ENCODE results near the gene COLQ. TPM values are rescaled to one million over a fixed set of nuclear protein-coding genes. Genes with fewer than 3 reads are reported as not detected.

COLQ gene
- total RNA-seq, 1 donor from 2014 or later = 0.65 TPM

DNA sequence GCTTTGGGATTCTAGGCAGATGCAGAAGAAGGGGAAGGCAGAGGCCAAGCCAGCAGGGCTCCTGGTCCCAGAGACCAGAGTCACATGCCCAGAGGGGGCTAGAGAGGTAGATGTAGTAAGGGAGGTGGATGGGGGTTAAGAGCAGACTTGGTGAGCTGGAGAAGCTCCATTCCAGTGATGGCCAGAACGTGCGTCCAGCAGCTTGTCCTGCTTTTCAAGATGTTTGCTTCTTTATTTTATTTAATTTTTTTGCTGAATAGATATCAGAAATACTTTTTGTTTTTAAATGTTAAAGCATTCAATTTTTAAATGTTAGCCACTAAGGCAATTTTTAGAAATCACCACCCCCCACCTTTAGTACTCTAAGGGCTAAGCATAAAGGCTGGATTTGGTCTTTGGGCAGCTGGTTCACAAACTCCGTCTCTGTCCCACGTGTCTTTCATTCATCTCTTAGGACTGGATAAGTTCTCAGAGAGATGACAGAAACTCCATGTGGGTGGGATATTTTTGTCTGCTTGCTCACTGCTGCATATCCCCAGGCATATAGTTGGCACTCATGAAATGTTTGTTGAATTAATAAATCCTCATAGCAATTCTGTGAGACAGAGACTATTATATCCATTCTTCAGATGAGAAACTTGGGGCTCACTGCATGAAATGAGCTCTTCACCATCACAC, 6.7 kb downstream of the COLQ start:
- no peak overlapping the region for H3K4me3 Mint-ChIP-seq
- H3K4me1 Mint-ChIP-seq (ENCODE audit: low read depth) = peaks cover 14% of the 10 kb centered on the region
- DNase-seq (ENCODE audit: low spot score) = no peak
- intact Hi-C loops (cut with micrococcal nuclease) = loop anchor here (2.0 kb wide), 1 partner anchor 14 kb away; no protein-coding TSS in a partner anchor
- H3K27ac Mint-ChIP-seq = no peak overlapping the region
- H3K36me3 Mint-ChIP-seq (ENCODE audit: low read depth) = no peaks in the 10 kb centered on the region
- no peaks in the 10 kb centered on the region for H3K9me3 Mint-ChIP-seq
- H3K27me3 Mint-ChIP-seq (ENCODE audit: insufficient read depth) = peaks cover 12% of the 10 kb centered on the region

- DNase-seq (ENCODE audit: low spot score) = no peak
- Mint-ChIP-seq H3K36me3 (ENCODE audit: low read depth) (no peaks in the 10 kb centered on the region), H3K9me3 (no peaks in the 10 kb centered on the region), H3K4me3 (no peak overlapping the region), H3K27me3 (ENCODE audit: insufficient read depth) (peaks cover 12% of the 10 kb centered on the region), H3K27ac (no peak overlapping the region), H3K4me1 (ENCODE audit: low read depth) (peaks cover 8% of the 10 kb centered on the region)
- intact Hi-C loops (cut with micrococcal nuclease) = loop anchor here (2.0 kb wide), 1 partner anchor 15 kb away; no protein-coding TSS in a partner anchor
Observed at GRCh38 chr3:15513810-15514662, 7.5 kb downstream of the COLQ start.

GRCh38 chr3:15513116-15513515, 8.4 kb downstream of the COLQ start:
- Mint-ChIP-seq H3K9me3 (no peaks in the 10 kb centered on the region), H3K27ac (no peak overlapping the region), H3K4me1 (ENCODE audit: low read depth) (peaks cover 8% of the 10 kb centered on the region), H3K36me3 (ENCODE audit: low read depth) (no peaks in the 10 kb centered on the region), H3K4me3 (no peak overlapping the region), H3K27me3 (ENCODE audit: insufficient read depth) (peaks cover 12% of the 10 kb centered on the region)
- intact Hi-C loops (cut with micrococcal nuclease) = no loop called here
- no peak for DNase-seq (ENCODE audit: low spot score)

- H3K27ac Mint-ChIP-seq = no peak overlapping the region
- no peak overlapping the region for H3K4me3 Mint-ChIP-seq
- intact Hi-C loops (cut with micrococcal nuclease) = no loop called here
- no peaks in the 10 kb centered on the region for H3K36me3 Mint-ChIP-seq (ENCODE audit: low read depth)
- peaks cover 8% of the 10 kb centered on the region for H3K4me1 Mint-ChIP-seq (ENCODE audit: low read depth)
- DNase-seq (ENCODE audit: low spot score) = no peak
- peaks cover 12% of the 10 kb centered on the region for H3K27me3 Mint-ChIP-seq (ENCODE audit: insufficient read depth)
- no peaks in the 10 kb centered on the region for H3K9me3 Mint-ChIP-seq
Observed at GRCh38 chr3:15512166-15512565, 9.3 kb downstream of the COLQ start.

- Mint-ChIP-seq H3K36me3 (ENCODE audit: low read depth) (peaks cover 2% of the 10 kb centered on the region), H3K4me1 (ENCODE audit: low read depth) (peaks cover 8% of the 10 kb centered on the region), H3K9me3 (no peaks in the 10 kb centered on the region)
Observed at GRCh38 chr3:15511156-15511555, 10.3 kb downstream of the COLQ start.

GRCh38 chr3:15510493-15510892, 11.0 kb downstream of the COLQ start:
- no peak overlapping the region for H3K27ac Mint-ChIP-seq
- peaks cover 12% of the 10 kb centered on the region for H3K27me3 Mint-ChIP-seq (ENCODE audit: insufficient read depth)
- intact Hi-C loops (cut with micrococcal nuclease) = no loop called here
- H3K4me3 Mint-ChIP-seq = no peak overlapping the region
- peaks cover 8% of the 10 kb centered on the region for H3K4me1 Mint-ChIP-seq (ENCODE audit: low read depth)
- DNase-seq (ENCODE audit: low spot score) = no peak
- H3K9me3 Mint-ChIP-seq = no peaks in the 10 kb centered on the region
- H3K36me3 Mint-ChIP-seq (ENCODE audit: low read depth) = peaks cover 2% of the 10 kb centered on the region

More at GRCh38 chr3:15511156-15511555, 10.3 kb downstream of the COLQ start:
- Mint-ChIP-seq H3K27ac (no peak overlapping the region), H3K4me3 (no peak overlapping the region), H3K27me3 (ENCODE audit: insufficient read depth) (peaks cover 12% of the 10 kb centered on the region)
- no peak for DNase-seq (ENCODE audit: low spot score)
- intact Hi-C loops (cut with micrococcal nuclease) = no loop called here

DNA sequence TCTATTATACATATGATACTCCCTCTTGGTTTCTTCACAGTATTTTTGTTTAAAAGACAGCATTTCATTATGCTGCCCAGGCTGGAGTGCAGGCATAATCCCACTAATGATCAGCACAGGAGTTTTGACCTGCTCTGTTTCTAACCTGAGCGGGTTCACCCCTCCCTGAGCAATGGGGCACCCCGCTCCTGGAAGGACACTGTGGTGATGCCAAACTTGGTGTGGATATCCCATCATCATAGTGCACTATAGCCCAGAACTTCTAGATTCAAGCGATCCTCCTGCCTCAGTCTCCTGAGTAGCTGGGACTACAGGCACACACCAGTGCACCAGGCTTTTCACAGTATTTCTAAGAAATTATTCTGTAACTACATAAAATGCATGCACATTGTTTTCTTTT, 14.9 kb downstream of the COLQ start:
- no peak overlapping the region for H3K4me3 Mint-ChIP-seq
- no peak overlapping the region for H3K27ac Mint-ChIP-seq
- peaks cover 2% of the 10 kb centered on the region for H3K36me3 Mint-ChIP-seq (ENCODE audit: low read depth)
- DNase-seq (ENCODE audit: low spot score) = no peak
- no peaks in the 10 kb centered on the region for H3K9me3 Mint-ChIP-seq
- H3K4me1 Mint-ChIP-seq (ENCODE audit: low read depth) = peaks cover 6% of the 10 kb centered on the region
- intact Hi-C loops (cut with micrococcal nuclease) = no loop called here
- H3K27me3 Mint-ChIP-seq (ENCODE audit: insufficient read depth) = no peaks in the 10 kb centered on the region

DNA sequence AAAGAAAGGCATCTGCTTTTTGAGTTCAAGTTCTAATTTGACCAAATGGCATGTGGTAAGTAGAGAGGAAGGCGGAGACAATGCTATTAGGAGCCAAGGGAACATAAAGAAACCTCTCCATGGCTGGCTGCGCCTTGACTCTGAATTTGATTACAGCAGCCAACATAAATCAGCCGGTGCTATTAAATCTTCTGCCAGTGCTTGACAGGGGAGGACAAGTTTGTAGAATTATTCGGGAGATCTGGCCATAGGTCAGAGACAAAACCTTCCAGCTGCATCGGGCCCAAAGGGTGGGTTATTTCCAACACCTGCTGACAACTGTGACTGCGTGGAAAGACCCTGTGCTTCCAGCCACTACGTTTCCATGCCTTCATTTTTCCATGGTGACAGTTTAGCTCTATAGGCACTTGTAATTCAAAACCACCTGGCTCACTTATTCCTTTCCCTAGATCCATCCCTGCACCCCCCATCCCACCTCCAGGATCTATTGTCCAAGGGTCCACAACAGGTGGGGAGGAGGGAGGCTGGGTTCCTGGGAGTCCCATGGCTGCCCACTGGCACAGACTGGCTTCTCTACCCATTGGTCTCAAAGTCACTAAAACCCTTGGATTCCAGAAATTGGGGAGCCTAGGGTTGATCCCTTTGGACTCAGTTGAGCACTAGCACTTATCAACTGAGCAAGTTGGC, 15.9 kb downstream of the COLQ start:
- intact Hi-C loops (cut with micrococcal nuclease) = no loop called here
- Mint-ChIP-seq H3K4me1 (ENCODE audit: low read depth) (peaks cover 8% of the 10 kb centered on the region), H3K9me3 (no peaks in the 10 kb centered on the region), H3K36me3 (ENCODE audit: low read depth) (peaks cover 2% of the 10 kb centered on the region), H3K4me3 (no peak overlapping the region), H3K27ac (no peak overlapping the region), H3K27me3 (ENCODE audit: insufficient read depth) (no peaks in the 10 kb centered on the region)
- DNase-seq (ENCODE audit: low spot score) = no peak

DNA sequence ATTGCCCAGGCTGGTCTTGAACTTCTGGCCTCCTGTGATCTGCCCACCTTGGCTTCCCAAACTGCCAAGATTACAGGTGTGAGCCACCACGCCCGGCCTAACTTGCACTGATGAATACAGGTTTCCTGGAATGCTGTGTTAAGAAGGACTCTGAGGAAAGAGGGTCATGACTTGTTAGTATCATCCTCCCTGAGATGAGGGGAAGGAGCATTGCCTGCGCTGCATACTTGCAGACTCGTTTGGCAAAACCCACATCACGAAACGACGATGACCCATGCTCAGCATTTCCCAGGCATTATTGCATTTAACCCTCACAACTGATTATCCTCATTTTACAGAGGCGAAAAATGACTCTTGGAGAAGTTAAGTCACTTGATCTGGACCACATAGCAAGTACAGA, 18.9 kb downstream of the COLQ start:
- intact Hi-C loops (cut with micrococcal nuclease) = loop anchor here (5.0 kb wide), 1 partner anchor 295 kb away; the partner anchor contains the start of gene ANKRD28
- Mint-ChIP-seq H3K27ac (no peak overlapping the region), H3K4me3 (no peak overlapping the region), H3K27me3 (ENCODE audit: insufficient read depth) (no peaks in the 10 kb centered on the region), H3K4me1 (ENCODE audit: low read depth) (peaks cover 26% of the 10 kb centered on the region), H3K36me3 (ENCODE audit: low read depth) (peaks cover 2% of the 10 kb centered on the region), H3K9me3 (no peaks in the 10 kb centered on the region)
- no peak for DNase-seq (ENCODE audit: low spot score)

DNA sequence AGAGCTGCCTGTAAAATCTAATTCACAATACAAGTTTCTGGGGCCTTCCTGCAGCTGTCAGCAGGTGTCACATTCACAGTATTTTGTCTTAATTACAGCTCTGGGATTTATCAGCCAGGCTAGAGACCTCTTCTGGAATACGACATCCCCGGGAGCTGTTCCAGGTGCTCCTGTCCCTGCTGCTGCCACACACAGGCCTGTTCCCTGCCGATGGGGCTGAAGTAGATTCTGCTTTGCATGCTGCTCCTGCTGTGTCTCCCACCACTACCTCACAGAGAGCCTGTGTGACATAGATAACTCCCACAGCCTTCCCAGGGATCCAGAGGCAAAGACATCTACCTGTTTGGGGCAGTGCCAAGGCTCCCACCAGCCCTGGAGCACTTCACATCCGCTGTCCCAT, 20.4 kb downstream of the COLQ start:
- H3K27me3 Mint-ChIP-seq (ENCODE audit: insufficient read depth) = no peaks in the 10 kb centered on the region
- no peak overlapping the region for H3K27ac Mint-ChIP-seq
- H3K4me3 Mint-ChIP-seq = no peak overlapping the region
- intact Hi-C loops (cut with micrococcal nuclease) = loop anchor here (2.0 to 5.0 kb wide), 2 partner anchors 190 to 296 kb away; partner anchors contain the start of gene ANKRD28
- H3K36me3 Mint-ChIP-seq (ENCODE audit: low read depth) = no peaks in the 10 kb centered on the region
- peaks cover 38% of the 10 kb centered on the region for H3K4me1 Mint-ChIP-seq (ENCODE audit: low read depth)
- DNase-seq (ENCODE audit: low spot score) = no peak
- no peaks in the 10 kb centered on the region for H3K9me3 Mint-ChIP-seq

- H3K4me1 Mint-ChIP-seq (ENCODE audit: low read depth) = peaks cover 38% of the 10 kb centered on the region
- no peak overlapping the region for H3K4me3 Mint-ChIP-seq
- DNase-seq (ENCODE audit: low spot score) = no peak
- no peaks in the 10 kb centered on the region for H3K36me3 Mint-ChIP-seq (ENCODE audit: low read depth)
- intact Hi-C loops (cut with micrococcal nuclease) = loop anchor here (1.0 to 5.0 kb wide), 6 partner anchors 35 to 297 kb away; partner anchors contain the start of genes ANKRD28, EAF1 and METTL6
- H3K9me3 Mint-ChIP-seq = no peaks in the 10 kb centered on the region
- H3K27ac Mint-ChIP-seq = peak overlapping the region; percentile 37
- peaks cover under 1% of the 10 kb centered on the region for H3K27me3 Mint-ChIP-seq (ENCODE audit: insufficient read depth)
Observed at GRCh38 chr3:15500107-15500724, 21.3 kb downstream of the COLQ start.

GRCh38 chr3:15499536-15499935, 22.0 kb downstream of the COLQ start:
- no peak for DNase-seq (ENCODE audit: low spot score)
- Mint-ChIP-seq H3K27me3 (ENCODE audit: insufficient read depth) (peaks cover 7% of the 10 kb centered on the region), H3K36me3 (ENCODE audit: low read depth) (no peaks in the 10 kb centered on the region), H3K4me3 (no peak overlapping the region), H3K4me1 (ENCODE audit: low read depth) (peaks cover 36% of the 10 kb centered on the region), H3K9me3 (no peaks in the 10 kb centered on the region), H3K27ac (peak overlapping the region; percentile 37)
- intact Hi-C loops (cut with micrococcal nuclease) = loop anchor here (5.0 kb wide), 1 partner anchor 138 kb away; no protein-coding TSS in a partner anchor
